GM21786 (cell line): Measurements from ENCODE around the gene COPS3.

Experiments used
- ATAC-seq: cut with Tn5 transposase; IDR thresholded peaks from one replicate; pipeline ENCODE4 v1.9.1; 2021; ENCODE audit not compliant: unreplicated experiment

COPS3 gene

DNA sequence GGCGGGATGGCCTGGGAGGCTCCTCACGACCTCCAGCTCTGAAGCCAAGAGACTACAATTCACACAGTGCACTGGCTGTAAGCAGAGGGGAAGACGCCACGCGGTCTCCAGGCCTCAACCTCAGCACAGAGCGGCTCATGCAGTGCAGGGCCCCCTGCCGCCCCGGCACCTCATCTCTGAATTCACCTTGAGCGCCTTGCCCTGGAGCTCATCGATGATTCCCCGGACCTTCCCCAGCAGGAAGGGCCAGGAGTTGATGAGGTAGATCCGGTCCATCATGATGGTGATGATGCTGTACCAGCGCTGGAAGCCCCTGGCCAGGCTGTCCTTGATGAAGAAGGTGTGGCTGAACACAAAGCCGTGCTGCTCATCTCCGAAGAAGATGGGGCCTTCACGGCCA is 57.3 kb downstream of the COPS3 start:
- ATAC-seq = no peak

DNA sequence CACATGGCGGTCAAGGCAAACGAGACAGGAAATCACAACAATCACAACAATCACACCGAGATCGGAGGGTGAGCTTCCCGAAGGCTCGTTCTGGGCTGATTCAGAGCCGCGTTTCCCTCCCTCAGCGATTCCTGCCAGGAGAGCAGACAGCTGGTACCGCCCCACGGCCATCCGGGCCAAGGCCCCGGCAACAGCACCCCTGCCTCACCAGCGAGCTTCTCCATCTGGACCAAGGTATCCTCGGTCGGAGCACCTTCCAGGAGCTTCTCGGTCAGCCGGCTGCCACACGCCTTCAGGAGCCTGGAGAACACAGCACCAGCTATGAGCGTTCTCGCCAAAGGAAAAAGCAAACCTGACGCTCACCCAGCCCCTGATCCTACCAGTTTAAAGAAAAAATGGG is 59.7 kb downstream of the COPS3 start:
- ATAC-seq = no peak

DNA sequence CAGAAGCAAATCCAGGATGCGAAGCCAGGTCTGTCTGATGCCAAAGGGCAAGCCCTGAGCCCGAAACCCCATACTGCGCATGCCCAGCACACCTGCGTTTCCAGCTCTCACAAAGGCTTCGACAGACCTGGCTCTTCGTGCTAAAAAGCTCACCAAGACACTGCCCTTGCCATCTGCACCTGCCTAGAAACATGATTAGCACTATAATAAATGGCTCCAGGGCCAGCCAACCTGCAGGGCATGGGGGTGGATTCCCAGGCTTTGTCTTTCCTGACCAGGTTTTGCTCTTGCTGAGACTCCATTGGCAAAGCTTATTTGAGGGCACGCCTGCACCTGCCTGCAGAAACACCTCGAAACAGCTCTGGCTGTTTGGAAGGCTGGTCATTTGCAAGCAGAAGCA is 60.5 kb downstream of the COPS3 start:
- ATAC-seq = no peak

DNA sequence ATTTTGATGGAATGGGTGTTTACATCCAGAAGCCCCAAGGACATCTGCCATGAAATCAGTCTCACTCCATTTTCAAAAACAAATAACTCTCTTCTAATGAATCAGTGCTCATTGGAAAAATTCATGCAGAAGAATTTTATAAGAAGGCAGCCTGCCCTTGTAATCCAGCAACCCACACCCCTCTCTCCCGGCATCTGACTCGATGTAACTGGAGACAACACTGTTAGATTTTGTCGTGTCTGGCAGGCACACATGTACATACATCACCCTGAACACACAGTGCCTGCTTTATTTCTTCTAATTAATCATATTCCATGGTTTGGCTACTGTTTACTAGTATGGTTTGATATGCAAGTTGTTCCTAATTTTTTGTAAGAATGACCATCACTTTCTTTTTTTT is 63.1 kb downstream of the COPS3 start:
- no peak for ATAC-seq

- no peak for ATAC-seq
Observed at GRCh38 chr17:17216776-17217175, 64.3 kb downstream of the COPS3 start.

DNA sequence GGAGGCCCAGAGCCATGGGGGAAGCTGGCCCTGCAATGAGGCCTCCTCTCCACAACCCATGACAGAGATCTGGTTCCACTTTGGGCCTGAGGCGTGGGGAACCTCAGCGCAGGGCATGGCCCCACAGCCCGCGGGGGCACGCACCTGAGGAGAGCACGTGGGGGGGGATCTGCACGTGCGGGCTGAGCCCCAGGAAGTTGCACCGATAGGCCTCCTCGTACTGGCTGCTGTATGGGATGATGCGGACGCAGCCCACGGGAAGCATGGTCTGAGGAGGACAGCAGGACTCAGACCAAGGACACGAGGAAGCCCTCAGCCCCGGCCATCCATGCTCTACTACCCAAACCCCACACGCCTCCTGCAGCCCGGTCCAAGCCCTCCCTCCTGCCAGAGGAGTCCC is 64.8 kb downstream of the COPS3 start:
- ATAC-seq = no peak

- no peak for ATAC-seq
Observed at GRCh38 chr17:17215575-17215974, 65.5 kb downstream of the COPS3 start.

GRCh38 chr17:17214646-17215436 is 66.2 kb downstream of the COPS3 start:
- no peak for ATAC-seq

DNA sequence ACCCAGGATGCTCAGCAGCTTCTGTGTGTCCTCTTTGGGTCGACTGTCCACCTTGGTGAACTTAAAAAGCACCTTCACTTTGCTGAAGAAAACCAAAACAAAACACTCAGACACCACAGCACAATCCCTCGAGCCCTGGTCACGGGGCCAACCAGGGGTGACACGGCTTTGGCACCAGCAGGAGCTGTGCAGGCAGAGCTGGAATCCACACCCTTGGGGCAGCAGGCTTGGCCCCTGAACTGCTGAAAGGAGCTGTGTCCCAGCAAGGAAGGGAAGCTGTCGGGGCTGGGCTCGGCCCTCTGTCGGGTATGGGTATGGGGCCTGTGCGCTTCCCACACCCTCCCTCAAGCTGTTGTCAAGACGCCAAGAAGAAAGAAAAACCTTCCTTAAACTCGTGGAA is 67.3 kb downstream of the COPS3 start:
- no peak for ATAC-seq

- ATAC-seq = no peak
Observed at GRCh38 chr17:17207998-17208397, 73.0 kb downstream of the COPS3 start.

DNA sequence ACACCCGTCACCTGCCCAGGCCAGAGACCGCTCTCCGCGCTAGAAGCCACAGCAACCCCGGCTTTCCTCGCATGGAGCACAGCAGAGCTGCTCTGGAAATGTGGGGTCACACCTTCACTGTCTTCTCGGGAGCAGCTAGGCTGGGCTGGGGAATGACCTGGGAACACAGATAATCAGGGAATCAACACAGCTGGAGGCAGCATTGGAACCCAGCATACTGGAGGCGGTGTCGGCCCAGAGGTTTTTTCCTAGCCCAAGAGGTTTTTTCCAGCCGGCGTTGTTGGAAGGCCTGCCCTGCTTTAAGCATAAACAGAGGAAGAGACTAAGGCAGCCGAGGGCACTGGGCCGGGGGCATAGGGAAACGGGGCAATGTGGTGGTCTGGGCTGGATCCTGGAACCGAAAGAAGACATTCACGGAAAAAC is 74.1 kb downstream of the COPS3 start:
- ATAC-seq = no peak

DNA sequence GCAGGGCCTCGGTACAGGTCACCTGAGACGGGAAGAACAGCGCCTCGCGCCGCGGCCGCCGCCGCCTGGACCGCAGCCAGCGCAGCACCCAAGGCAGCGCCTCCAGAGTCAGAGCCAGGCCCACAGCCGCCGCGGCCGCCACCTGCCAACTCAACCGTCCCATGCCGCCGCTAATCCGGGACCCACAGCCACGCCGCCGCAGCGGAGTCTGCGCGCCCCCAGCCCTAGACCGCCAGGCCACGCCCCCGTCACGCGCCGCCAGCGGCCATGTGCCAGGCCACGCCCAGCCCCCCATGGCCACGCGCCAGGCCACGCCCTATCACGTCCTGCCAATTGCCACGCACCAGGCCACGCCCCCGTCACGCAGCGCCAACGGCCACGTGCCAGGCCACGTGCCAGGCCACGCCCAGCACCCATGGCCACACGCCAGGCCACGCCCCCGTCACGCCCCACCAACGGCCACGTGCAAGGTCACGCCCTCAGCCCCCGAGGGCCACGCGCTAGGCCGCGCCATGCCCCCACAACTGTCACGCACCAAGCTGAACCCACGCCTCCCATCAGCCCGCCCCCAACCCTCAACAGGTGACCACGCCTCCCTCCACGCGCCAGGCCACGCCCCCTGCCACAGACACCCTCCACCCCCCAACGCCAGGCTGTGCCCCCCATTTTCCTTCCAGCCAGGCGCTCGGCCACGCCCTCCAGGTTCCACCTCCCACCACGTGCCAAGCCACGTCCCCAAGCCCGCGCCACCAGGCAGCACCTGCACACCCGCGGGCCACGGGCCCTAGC is 74.7 kb downstream of the COPS3 start, which contains the start of gene PLD6:
TSS of gene PLD6 (minus strand) at position 210 of the 789 bp plus-strand sequence. CDS start at position 163, 47 bp downstream.
- peak; percentile 43 for ATAC-seq

DNA sequence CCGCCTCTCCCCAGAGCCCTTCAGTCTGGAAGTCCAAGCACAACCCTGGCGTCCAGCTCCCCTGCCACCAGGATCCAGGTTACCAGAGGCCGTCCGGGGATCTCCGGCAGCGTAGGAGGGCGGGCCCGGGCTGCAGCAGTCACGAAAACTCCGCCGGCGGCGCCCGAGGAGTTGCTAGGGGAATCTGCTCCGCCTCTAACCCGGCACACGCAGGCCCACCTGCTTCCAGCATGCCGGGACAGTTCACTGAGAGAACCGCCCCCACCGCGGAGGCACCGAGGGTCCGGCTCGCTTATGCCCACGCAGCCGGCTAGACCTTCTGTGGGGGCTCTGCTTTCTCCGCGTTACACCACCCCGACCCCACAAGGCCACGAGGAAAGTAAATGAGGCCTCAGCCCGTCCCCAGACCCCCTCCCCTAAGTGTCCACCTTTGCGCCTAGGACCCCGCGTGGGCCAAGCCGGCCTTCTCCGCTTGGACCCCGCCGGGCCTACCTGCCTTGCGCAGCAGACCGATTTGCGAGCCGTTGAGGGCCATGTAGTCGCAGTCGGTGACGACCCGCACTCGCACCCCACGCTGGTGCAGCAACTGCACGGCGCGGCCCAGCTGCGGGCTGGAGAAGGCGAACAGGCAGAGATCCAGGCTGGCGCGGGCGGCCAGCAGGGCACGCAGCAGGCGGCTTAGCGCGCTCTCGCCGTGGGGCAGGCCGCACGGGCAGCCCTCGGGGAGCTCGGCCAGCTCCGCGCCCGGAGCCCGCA is 75.5 kb downstream of the COPS3 start:
- ATAC-seq = no peak

GRCh38 chr17:17204635-17205231 is 76.3 kb downstream of the COPS3 start:
- no peak for ATAC-seq

DNA sequence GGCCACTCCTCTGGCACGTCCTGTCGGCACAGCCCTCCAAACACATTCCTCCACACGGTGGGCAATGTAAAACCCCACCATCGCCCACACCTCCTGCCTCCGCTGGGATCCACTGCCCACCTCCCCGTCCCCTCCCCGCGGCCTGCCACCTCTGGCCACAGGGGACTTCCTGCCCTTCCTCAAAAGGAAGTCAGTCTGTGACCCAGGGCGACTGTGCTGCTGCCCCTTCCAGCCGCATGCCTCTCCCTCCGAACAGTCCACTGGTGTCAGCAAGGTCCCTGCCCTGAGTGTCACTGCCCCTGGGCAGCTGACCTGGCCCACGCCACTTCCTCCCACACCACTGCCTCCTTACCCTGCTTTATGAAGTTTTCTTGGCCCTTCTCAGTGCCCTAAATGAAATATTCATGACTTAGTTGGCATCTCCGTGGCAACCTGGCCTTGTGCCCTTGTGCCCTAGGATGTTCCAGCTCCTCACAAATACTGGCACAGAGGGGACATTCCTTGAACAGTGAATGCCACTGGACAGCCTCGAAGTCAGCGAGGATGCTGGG is 76.9 kb downstream of the COPS3 start:
- no peak for ATAC-seq

GRCh38 chr17:17203173-17203730 is 77.8 kb downstream of the COPS3 start:
- ATAC-seq = no peak

DNA sequence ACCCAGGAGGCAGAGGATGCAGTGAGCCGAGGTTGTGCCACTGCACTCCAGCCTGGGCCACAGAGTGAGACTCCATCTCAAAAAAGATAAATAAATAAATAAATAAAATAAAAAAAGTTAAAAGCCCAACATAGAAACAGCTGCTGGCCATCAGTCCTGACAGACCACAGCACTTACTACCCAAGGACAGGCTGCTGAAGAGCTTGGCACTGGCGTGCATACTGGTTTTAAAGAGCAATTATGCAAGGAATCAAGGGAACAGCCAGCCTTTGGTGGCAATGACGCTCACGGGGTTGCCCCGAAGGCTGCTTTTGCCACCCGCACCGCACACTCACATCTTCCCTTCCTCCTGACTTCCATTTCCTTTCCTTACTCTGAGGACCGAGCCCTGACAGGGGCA is 79.1 kb downstream of the COPS3 start:
- no peak for ATAC-seq

DNA sequence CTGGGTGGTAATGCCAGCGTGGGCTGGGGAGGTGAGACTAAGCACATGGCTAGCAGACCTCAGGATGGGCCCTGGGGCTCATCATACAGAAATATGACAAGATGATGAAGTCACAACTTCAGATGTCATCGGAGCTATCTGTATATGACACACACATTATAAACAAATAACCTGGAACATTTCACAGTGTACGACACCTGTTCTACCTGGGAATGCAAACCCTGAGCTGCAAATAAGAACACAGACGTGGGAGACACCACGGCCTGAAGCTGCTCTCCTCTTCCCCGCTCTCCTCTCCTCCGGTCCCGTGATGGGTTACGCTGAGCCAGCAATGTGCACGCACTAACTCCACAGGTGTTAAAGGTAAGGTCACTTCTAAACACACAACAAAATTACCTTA is 79.8 kb downstream of the COPS3 start:
- no peak for ATAC-seq

- ATAC-seq = no peak
Observed at GRCh38 chr17:17200831-17201230, 80.2 kb downstream of the COPS3 start.

DNA sequence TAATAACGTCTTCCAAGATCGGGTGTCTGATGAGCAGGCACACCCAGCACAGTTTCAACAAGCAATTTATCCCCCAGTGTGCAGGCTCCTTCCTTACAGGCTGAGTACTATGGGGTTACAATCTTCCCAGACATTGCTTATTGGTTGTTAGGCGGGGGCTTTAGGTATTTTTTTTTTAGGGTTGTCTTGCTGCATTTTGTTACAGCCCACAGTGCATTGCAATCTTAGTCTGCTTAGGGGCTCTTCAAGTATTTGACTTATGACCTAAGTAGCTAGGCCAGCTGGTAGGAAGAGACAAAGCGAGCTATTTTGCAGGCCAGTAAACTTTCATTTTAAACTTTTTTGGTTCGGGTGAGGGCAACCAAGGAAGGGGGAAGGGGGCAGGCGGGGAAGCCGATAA is 80.7 kb downstream of the COPS3 start:
- ATAC-seq = no peak

GRCh38 chr17:17198281-17198680 is 82.8 kb downstream of the COPS3 start:
- ATAC-seq = no peak
